Activated T-cell treated with anti-CD3 and anti-CD28 coated beads for 48 hours (primary cell): Measurements from ENCODE around the gene LGALS14.
A peak's percentile ranks its signal among the peaks of the same experiment; 100 is the strongest.
"Not testable (repeated sequence)": the region's sequence is repeated elsewhere in the genome, so short reads cannot be mapped to it uniquely, and the experiment has no call there.

Experiments
- DNase-seq: peaks from one replicate; pipeline ENCODE4 v3.0.0-alpha.2; 2020; ENCODE audit warnings: low read depth

The LGALS14 gene, protein sequence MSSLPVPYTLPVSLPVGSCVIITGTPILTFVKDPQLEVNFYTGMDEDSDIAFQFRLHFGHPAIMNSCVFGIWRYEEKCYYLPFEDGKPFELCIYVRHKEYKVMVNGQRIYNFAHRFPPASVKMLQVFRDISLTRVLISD

DNA sequence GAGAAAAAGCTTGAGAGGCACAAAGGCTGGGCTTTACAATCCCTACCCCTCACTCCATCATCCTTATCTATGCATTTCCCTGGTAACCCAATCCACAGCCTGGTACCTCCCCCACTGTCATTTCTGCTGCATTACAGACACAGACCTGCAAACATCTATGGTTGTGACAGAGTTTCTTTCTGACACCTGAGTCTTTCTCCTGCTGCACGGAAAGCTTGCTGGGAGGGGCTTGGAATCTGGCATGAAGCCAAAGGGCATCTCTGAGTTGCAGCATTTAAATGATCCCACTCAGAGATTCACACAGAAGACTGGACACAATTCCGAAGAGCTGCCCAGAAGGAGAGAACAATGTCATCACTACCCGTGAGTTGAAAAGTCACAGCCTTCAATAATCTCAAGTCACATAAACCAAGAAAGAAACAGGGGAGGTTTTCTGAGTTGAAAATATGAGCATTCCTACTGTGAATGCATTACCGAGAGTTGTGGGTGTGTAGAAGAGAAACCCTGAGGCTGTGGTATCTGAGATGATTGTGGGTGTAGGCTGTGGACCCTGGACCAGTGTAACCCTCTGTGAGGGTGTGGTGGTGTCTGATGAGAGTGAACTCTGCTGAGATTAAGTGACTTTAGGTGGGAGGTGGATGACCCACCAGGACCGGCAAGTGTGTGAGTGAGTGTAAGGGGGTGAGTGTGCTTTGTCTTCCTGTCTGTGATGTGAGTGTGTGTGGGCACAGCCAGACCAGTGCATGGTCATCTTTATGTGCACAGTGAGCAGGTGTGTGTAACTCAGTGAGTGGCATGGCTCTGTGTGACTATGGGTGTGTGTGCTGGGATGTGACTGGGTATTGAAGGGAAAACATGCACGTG lies at the start of gene LGALS14:
LGALS14 (plus strand) TSS at position 301 of the 864 bp plus-strand sequence; CDS start at position 349, 48 bp downstream.
- no peak for DNase-seq

DNA sequence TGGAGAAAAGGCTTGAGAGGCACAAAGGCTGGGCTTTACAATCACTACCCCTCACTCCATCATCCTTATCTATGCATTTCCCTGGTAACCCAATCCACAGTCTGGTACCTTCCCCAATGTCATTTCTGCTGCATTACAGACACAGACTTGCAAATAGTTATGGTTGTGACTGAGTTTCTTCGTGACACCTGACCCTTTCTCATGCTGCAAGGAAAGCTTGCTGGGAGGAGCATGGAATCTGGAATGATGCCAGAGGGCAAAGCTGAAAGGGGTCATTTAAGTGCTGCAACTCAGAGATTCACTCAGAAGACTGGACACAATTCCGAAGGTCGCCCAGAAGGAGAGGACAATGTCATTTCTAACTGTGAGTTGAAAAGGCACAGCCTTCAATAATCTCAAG lies 48.7 kb upstream of the LGALS14 start, which contains the start of gene LGALS16:
LGALS16 (plus strand) TSS at position 301 of the 400 bp plus-strand sequence; CDS start at position 350, 49 bp downstream.
- no peak for DNase-seq

- DNase-seq: no peak
Measured at GRCh38 chr19:39659791-39660190, 44.5 kb upstream of the LGALS14 start.

DNA sequence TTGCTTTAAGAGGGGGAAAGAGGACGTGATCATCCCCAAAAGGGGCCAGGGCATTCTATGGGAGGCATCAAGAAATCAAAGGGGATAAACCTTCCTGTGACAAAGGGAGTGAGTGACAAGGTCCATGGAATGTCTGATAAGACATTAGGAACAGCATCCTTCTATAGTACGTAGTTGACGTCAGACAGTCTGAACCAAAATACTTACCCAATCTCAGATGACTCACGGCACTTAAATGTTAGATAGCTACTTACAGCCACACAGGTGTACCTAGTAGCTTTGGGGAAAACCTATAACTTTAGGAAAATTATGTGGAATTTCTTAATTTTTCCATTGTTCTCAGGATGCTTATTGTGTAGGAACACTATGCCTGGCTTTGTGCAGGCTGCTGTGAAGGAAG lies 43.6 kb upstream of the LGALS14 start:
- no peak for DNase-seq

GRCh38 chr19:39661565-39661964 lies 42.7 kb upstream of the LGALS14 start:
- DNase-seq: no peak

DNA sequence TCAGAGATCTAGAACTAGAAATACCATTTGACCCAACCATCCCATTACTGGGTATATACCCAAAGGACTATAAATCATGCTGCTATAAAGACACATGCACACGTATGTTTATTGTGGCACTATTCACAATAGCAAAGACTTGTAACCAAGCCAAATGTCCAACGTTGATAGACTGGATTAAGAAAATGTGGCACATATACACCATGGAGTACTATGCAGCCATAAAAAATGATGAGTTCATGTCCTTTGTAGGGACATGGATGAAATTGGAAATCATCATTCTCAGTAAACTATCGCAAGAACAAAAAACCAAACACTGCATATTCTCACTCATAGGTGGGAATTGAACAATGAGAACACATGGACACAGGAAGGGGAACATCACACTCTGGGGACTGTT lies 34.4 kb upstream of the LGALS14 start:
- not testable (repeated sequence) for DNase-seq

- DNase-seq: no peak
Measured at GRCh38 chr19:39670998-39671397, 33.3 kb upstream of the LGALS14 start.

GRCh38 chr19:39671739-39672363 lies 32.4 kb upstream of the LGALS14 start:
- DNase-seq: no peak

DNA sequence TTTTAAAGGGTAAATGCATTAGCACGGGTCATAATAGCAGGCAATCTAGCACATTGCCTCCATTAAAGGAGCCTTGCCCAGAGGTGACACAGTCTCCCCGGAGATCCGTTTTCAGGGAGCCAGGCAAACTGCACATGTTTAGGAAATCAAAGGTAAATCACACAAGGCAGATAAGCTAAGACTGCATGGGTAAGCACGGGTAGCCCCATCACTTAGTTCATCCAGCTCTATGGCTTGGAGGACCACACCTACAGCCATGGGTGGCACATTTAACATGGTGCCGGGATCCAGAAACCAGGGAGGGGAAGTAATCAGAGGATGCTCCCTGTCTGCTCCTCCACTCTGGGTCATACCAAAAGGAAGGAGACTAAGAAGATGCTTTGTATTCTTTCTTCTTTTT lies 31.8 kb upstream of the LGALS14 start:
- DNase-seq: no peak

GRCh38 chr19:39673862-39674261 lies 30.4 kb upstream of the LGALS14 start:
- DNase-seq: not testable (repeated sequence)

- no peak for DNase-seq
Measured at GRCh38 chr19:39676004-39676403, 28.3 kb upstream of the LGALS14 start.

DNA sequence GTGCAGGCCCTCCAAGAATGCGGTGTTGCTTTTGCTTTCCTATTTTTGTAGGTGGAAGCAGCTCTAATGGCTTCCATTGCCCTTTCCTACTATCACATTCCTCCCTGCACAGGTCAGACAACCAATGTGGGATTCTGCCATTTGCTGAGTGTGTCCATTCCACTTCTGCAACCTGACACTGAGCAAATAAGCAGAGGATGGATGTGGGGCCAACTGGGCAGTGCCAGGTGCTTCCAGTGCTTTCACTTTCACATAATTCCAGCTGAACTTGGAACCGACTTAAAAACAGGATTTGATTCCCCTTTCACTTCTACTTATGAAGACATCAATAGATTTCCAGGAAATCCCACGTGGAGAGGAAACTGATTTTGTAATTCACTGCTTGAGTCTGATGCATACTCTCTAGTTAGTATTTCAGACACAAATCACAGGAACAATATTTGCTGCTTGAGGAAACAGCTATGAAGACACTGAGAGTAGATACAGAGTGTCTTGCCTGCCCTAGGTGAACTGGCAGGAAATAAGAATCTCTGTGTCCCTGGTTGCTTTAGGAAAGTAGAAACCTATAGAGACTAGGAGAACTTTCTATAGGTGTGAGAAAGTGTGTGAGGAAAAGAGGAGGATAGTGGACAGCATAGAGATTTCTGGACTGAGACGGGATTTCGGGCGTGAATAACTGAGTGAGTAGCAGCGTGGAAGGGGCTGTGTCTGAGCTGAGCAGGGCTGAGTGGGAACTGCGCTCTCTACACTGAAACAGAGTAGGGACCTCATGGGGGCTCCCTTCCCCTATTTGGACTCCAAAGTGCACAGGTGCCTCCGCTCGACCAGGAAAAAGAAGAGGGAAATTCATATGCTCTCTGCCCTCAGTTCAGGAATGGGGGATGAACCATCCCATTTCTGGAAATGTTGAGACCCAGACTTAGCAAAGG lies 26.1 kb upstream of the LGALS14 start:
- DNase-seq: no peak

- peak; percentile 51 for DNase-seq
Measured at GRCh38 chr19:39679056-39679790, 25.1 kb upstream of the LGALS14 start.

- DNase-seq: peak; percentile 49
Measured at GRCh38 chr19:39679791-39680168, 24.5 kb upstream of the LGALS14 start.

- DNase-seq: no peak
Measured at GRCh38 chr19:39680593-39680992, 23.7 kb upstream of the LGALS14 start.

- DNase-seq: no peak
Measured at GRCh38 chr19:39681416-39681815, 22.9 kb upstream of the LGALS14 start.

DNA sequence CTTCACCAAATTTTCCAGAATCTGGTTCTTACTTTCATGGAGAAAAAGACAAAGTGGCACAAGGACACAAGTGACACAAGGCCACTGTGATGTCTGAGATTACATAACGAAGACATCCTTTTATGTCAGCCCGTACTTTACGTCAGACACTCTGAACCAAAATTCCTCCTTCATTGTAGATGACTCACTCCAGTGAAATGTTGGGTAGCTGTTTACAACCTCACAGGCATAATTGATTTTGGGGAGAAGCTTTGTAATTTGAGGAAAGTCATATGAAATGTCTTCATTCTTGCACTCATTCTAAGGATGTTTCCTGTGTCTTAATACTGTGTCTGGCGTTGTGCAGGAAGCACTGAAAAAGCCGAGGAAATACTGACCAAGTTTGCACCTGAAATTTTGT lies 20.0 kb upstream of the LGALS14 start:
- DNase-seq: no peak

DNA sequence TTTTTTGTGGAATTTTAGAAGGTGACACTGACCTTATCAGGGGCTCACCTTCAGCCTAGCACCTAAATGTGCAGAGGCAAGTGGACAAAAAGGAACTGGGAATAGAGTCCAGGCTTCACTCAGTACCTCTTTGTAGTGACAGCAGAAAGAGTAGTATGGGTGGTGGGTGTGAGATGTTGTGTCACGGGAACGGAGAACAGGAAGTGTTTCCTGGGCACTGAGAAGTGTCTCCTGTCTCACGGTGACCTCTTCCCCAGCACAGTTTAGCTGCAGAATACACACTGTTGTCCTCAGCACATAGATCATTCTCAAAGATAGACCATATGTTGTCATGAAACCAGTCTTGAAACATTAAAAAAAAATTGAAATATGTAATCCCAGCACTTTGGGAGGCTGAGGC lies 17.5 kb upstream of the LGALS14 start:
- DNase-seq: no peak

- DNase-seq: not testable (repeated sequence)
Measured at GRCh38 chr19:39688637-39689036, 15.6 kb upstream of the LGALS14 start.

DNA sequence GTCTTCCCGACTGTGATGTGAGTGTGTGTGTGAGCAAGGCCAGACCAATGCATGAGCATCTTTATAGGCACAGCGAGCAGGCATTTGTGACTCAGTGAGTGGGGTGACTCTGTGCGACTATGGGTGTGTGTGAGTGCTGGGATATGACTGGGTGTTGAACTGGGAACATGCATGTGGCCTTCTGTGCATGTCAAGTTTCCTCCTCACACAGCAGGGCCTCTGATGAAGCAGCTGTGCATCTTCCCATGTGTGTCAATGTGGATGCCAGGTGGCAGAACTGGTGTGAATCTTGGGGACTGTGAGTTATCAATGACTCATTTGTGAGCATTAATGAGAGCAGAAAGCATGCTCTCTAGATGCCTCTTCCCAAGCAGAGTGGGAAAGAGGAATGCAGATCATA lies 12.1 kb upstream of the LGALS14 start:
- no peak for DNase-seq

DNA sequence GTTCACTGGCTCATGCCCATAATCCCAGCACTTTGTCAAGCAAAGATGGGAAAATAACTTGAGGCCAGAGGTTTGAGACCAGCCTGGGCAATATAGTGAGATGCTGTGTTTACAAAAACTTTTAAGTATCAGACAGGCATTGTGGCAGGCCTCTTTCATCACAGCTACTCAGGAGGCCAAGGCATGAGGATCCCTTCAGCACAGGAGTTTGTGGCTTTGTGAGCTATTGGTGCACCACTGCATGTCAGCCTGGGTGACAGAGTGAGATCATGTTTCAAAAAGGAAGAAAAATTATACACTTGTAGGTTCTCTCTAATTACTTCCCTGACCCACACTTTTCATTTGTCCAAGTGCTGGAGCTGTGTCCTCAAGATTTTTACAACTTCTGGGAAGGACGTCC lies 11.5 kb upstream of the LGALS14 start:
- DNase-seq: no peak
